NCI-H128 (cell line): ENCODE results near the gene TACC3.

Source experiments
- DNase-seq: peaks from one replicate; lab custom pipeline; 2025; ENCODE audit not compliant: unreplicated experiment; lab: John Stamatoyannopoulos, UW

Gene TACC3

GRCh38 chr4:1771555-1772305, 50.4 kb downstream of the TACC3 start:
- no peak for DNase-seq

DNA sequence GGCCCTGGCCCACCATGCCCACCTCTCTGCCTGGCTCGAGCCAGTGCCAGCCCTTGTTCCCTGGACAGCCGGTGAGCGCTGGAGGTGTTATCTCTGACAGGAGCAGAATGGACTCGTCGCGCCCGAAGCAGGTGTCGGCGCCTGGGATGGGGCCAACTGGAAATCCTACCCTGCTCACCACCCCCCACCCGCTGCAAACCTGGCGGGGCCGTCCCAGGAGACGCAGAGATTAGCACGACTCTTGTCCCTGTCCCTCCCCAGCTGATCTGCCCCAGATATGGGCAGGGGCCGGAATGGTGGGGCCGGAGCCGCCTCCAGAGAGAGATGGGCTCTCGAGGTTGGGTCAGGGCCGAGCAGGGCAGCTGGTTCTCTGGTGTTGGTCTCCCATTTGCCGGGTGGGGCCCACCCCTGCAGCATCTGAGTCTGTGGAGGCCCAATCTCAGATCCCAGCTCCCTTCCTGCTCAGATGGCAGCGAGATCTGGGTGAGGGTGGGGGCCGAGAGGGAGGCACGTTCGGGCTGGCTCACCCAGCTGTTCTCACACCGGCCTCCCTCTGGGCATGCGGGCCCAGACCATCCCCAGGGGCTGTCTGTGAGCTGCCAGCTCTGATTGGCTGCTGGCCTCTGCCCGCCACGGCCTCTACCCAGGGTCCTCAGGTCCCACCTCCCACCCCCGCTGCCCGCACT, 51.7 kb downstream of the TACC3 start:
- DNase-seq, result no peak

GRCh38 chr4:1773754-1774153, 52.4 kb downstream of the TACC3 start:
- no peak for DNase-seq

DNA sequence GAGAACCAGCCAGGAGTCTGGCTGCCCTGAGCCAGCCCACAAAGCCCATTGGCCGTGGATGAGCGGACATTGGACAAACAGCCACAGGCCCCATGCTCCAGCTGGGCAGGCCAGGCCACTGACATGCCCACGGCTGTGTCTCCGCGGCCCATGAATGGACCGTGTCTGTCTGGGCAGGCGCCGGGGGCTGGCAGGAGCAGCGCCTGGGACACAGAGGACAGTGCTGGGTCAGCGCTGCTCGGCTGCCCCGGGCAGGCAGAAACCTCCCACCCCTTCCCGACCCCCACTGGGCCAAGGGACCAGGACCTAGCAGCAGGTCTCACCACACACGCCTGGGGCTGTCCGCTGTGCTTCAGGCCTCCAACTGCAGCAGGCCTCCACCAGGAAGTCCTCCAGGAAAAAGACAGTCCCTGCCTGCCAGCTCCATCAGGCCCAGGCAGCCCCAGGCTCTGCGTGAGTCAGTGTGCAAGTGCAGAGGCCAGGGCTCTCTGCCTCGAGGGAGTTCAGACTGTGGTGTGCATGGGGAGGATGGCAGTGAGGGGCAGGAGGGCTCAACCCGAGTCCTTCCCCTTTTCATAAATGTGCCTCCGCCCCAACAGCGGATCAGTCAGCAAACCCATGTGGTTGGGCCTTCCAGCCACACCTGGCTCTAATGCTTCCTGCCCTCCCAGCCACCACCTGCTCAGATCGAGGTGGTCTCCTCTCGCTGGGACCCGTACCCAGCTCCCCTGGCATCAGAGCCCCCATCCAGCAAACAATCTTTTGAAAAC, 54.6 kb downstream of the TACC3 start:
- DNase-seq, result no peak

DNA sequence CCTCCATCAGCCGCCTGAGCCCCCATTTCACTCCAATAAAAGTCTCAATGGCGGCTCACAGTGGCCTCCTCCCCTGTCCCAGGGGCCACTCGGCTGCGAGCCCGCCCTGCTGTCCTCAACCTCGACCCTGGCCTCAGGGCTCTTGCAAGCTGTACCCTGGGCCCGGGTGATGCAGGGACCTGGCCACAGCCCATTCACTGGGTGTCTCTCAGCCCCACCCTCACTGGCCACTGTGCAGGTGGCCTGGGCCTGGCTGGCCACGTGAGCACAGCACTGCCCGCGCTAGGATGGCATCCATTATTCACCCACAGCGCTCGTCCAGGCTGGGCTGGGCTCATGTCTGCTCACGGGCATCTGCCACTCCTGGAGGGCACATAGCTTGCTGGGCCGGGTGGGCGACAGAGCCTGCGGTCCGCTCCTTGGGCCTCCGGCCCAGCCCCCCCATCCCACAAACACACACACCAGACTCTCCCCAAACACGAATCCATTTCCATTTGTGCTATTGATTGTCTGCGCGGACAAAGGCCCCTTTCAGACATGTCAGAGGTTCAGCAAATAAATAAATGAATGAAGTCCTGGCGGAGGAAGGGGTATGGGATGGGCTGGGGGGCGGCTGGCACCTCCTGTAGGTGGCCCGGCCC, 55.3 kb downstream of the TACC3 start:
- no peak for DNase-seq

DNA sequence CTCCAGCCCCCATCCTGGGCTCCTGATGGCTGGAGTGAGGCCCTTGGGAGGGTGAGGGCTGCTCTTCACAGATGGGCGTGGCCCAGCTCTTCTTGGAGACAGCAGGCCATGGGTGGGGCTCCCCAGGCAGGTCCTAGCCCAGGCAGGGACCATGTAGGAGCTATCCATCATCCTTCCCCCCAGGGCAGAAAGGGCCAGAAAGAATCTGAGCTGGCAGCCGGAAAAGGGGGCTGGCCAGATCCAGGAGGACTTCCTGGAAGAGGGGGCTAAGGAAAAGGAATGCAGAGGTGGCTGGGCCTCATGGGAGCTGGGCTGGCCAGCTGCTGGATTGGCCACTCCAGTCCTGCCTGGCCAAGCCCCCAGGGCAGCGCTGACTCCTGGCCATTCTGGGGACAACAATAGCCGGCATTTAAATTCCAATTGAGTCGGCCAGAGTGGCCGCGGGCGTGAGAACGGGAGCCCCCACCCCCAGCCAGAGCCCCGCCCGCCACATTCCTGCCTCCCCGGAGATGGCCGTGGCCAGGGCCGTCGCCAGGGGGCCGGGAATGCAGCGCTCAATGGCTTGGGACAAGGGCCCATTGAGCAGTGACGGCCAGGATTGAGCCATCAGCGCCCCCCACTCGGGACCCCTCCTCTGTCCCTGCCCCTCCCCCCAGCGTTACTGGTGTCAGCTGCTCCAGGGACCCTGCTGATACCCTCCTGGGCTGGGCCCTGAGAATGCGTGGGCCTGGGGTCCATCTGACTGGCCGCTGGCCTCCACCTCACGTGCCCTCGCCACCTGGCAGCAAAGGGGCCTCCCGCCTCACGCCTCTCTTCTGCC, 56.7 kb downstream of the TACC3 start:
- DNase-seq, result no peak

GRCh38 chr4:1778642-1779392, 57.5 kb downstream of the TACC3 start:
- DNase-seq, result no peak

DNA sequence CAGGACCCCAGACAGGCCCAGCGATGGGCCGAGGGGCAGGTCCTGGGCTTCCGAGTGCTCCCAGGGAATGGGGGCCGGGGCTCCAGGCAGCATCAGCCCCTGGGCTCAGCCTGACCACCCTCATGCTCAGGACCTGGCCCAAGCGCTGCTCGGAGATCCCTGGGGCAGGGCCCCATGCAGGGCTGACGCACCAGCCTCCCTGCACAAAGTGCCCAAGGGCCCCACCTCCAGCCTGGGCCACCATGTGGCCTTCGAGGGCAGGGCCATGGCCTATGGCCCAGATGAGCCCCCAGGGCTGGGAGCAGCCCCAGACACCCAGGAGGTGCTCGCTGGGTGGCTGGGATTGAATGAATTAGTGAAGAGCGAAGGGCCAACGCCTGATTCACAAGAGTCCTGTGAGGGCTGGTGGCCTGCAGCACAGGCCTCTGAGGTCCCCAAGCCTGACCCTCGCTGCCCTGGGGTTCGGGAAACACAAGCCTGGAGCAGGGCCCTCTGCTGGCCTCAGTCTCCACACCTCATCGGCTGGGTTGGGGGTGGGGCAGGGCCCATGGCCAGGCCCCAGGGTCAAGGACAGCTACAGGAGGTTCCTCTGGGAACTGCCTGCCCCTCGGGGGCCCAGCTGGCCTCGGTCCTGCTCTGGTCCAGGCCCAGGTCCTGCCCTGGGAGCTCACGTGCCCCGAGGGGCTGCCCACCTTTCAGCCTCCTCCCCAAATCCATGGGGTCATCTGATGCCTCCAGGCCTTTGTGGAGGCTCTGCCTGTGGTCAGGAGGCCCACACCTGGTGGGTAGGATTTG, 58.5 kb downstream of the TACC3 start:
- DNase-seq, result no peak

GRCh38 chr4:1780435-1780834, 59.1 kb downstream of the TACC3 start:
- no peak for DNase-seq

DNA sequence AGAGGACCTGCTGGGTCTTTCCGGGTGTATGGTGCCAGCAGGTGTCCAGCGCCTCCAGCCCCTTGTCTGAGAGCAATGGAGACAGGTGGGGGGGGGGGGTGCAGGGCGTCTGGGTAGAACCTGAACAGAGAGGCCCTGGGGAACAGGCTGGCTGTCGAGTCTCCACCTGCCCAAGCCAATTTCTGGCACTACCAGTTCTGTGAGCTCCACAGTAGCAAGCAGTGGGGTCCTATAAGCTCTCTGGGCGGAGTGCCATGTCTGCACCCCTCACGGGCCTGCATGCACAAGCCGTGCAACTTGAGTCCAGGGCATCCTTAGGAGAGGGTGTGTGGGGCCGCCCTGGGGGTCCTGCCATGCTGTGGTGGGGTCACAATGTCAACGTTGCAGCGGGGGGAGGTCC, 61.7 kb downstream of the TACC3 start:
- DNase-seq, result no peak

DNA sequence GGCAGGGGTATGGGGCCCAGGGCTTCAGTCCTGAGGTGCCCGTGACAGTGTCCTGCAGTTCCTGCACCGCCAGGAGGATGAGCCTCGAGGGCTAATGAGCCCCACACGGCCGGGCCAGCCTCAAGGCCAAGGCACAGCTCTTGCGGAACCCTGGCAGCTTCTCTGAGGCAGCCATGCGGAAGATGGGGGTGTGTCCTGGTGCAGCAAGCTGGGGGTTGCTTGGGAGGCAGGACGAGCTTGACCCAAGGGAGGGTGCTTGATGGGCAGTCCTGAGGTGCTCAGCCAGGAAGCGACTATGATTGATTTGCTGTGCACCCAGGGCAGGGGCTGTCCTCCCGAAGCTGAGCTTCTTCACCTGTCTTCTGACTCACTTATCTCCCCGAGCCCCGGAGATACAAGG, 62.6 kb downstream of the TACC3 start:
- no peak for DNase-seq

- DNase-seq, result no peak
Observed at GRCh38 chr4:1784395-1784788, 63.1 kb downstream of the TACC3 start.

DNA sequence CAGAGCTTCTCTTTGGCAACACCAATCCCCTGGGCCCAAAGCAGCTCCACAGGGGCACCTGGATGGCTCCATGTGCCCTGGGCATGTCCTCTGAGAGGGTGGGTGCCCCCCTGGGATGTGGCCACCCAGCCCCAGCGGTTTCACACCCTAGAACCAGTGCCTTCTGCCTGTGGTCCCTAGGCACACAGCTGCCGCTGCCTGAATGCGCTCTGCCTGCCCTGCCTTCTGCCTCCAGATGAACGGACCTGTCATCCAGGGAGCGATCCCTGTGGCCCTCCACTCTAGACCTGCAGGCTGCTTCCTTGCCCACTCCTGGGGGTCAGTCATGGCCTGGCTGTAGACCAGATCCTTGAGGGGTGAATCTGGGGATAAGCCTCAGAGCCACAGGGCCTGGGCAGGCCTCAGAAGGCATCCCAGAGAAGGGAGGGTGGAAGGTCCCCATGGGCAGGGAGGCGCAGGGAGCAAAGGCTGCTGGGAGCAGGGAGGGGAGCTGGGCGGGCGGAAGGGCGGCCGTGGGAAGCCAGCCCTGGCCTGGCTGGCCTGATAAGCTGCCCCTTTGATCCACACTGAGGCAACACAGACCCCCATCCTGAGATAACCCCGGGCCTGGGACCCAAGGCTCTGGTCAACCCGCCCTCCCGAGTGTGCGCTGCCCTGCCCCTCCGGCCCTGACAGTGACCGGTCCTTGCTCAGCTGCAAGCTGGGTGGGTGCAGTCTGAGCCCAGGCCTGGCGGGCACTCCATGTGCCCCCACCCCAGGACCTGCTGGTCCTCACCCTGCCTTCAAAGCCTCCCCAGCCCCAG, 63.7 kb downstream of the TACC3 start:
- DNase-seq, result no peak

DNA sequence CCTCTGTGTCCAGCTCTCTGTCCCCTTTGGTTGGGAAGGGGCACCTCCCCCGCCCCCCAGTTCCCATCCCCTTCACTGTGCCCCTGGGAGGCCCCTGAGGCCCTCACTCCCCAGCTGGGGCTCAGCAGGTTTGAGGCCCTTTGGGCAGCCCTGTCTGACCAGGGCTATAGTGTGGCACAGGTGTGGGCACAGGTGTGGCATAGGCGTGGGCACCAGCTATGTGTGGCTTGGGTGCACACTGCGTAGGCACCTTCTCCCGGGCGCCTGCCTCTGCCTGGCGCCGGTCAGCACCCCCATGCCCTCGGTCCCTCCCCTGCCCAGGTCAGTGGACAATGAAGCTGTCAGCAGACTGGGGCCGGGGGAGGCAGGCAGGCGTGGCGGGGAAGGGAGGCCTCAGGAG, 64.3 kb downstream of the TACC3 start:
- no peak for DNase-seq

DNA sequence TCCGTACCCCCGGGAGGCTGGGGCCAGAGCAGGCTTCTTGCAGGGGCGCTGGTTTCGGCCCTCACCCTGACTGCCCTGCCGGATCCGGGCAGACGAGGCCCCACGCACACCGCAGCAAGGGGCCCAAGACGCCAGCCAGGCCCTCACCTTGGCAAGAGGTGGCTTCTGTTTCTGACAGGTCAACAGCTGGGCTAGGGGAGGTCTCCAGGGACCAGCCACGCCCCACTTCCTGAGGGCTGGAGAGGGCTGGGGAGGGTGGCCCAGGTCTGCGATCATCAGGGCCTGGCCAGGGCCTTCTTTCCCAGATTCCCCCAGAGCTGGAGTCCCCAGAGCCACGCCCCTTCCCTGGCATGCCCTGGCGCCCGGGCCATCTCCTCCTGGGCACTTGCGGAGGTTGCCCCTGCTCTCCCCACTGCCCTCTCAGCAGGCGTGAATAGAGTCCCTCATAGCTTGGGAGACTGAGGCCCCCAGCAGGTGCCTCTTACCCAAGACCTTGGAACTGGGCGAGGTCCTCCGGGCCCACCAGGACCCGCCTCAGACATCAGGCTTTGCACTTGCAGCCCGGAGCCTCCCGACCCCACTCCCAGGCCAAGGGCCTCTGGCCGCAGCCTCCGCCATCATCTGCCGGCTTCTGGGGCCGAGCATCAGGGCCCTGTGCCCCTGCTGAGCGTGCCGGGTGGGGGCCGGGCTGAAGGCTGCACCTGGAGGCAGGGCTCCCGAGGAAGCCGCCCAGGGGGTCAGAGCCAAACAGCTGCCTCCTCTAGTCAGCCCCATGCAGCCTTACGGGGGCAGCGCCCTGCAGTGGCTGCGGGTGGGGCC, 65.4 kb downstream of the TACC3 start:
- DNase-seq, result no peak

- no peak for DNase-seq
Observed at GRCh38 chr4:1787411-1788077, 66.2 kb downstream of the TACC3 start.
